GM12878 (cell line): Measurements from ENCODE around the gene ST7. TPM values are rescaled to one million over a fixed set of nuclear protein-coding genes. Genes with fewer than 3 reads are reported as not detected.

Experiments used
- ATAC-seq: fragments of 200-7000 bp; cut with Tn5 transposase; 3 replicates; pipeline ENCODE4 v1.9.1; 2020; ENCODE audit warnings: mild to moderate bottlenecking, moderate library complexity
- BruUV-seq: library from RNA; stranded (reverse); fragments of 400-500 nt; replicated peaks from 2 replicates; lab custom pipeline; 2021; lab: Mats Ljungman, UMichigan
- CTCF ChIA-PET: fragments of 300-600 bp; sonication (Branson Sonifier 250); formaldehyde crosslinking; extraction: SDS; loops from one replicate; lab custom pipeline; 2021; ENCODE audit warnings: inconsistent platforms; lab: Yijun Ruan, JAX
- POLR2A ChIA-PET: fragments of 350-600 bp; formaldehyde crosslinking; extraction: SDS; loops from one replicate; lab custom pipeline; 2021; ENCODE audit warnings: inconsistent platforms; lab: Charles Lee
- RAD21 ChIA-PET: fragments of 300-600 bp; sonication (Branson Sonifier 250); formaldehyde crosslinking; loops from one replicate; lab custom pipeline; 2023; ENCODE audit warnings: antibody characterized with exemption; ENCODE audit not compliant: unreplicated experiment; lab: Charles Lee
- SMC1A ChIA-PET: fragments of 300-600 bp; sonication (Branson Sonifier 250); formaldehyde crosslinking; loops from one replicate; lab custom pipeline; 2023; ENCODE audit not compliant: unreplicated experiment, uncharacterized antibody; lab: Charles Lee
- DNase-seq: peaks from one replicate; pipeline ENCODE4 v3.0.0-alpha.2; 2011; ENCODE audit warnings: low read depth, low spot score
- FAIRE-seq: peaks from 3 replicates; lab custom pipeline; 2011; peaks lifted over from hg19 to GRCh38; lab: Jason Lieb, UNC
- H2AFZ ChIP-seq: 2 replicates; pipeline ENCODE4 v1.6.0; 2011; ENCODE audit warnings: low read depth, low read length, control low read depth; ENCODE audit not compliant: control insufficient read depth
- H3K27ac ChIP-seq: 2 replicates; pipeline ENCODE4 v1.5.1; 2011; ENCODE audit warnings: control low read depth; ENCODE audit not compliant: control insufficient read depth, insufficient read depth
- H3K27me3 ChIP-seq, 2 experiments: replicated peaks in 1 of 2; 2 replicates each; pipeline versions ENCODE4 v1.6.0 to v1.6.1; 2011; ENCODE audit warnings: low read length in 1 of 2; ENCODE audit not compliant: control insufficient read depth in 2 of 2, insufficient read depth in 2 of 2
- H3K36me3 ChIP-seq, 2 experiments: 2 replicates each; pipeline ENCODE4 v1.5.1; 2011; ENCODE audit warnings: low read length in 1 of 2; ENCODE audit not compliant: control insufficient read depth in 2 of 2, insufficient read depth in 2 of 2
- H3K4me1 ChIP-seq: 2 replicates; pipeline ENCODE4 v1.6.1; 2011; ENCODE audit warnings: mild to moderate bottlenecking, low read length, moderate library complexity, mixed read lengths; ENCODE audit not compliant: control insufficient read depth, insufficient read depth
- H3K4me2 ChIP-seq: 2 replicates; pipeline ENCODE4 v1.6.0; 2011; ENCODE audit warnings: control low read depth; ENCODE audit not compliant: control insufficient read depth, insufficient read depth
- H3K4me3 ChIP-seq: fragments of 200-600 bp; sonication (generic); 2 replicates; pipeline ENCODE4 v1.5.1; 2016
- H3K79me2 ChIP-seq: 2 replicates; pipeline ENCODE4 v1.6.0; 2011; ENCODE audit warnings: low read length; ENCODE audit not compliant: control insufficient read depth, insufficient read depth
- H3K9ac ChIP-seq: 2 replicates; pipeline ENCODE4 v1.8.0; 2011; ENCODE audit warnings: low read length, control low read depth, mixed read lengths; ENCODE audit not compliant: control insufficient read depth, insufficient read depth
- H3K9me3 ChIP-seq: replicated peaks from 3 replicates; pipeline ENCODE4 v1.5.1; 2011; ENCODE audit warnings: mild to moderate bottlenecking, low read length; ENCODE audit not compliant: control insufficient read depth, insufficient read depth
- H4K20me1 ChIP-seq: 2 replicates; pipeline ENCODE4 v1.6.0; 2011; ENCODE audit not compliant: control insufficient read depth, insufficient read depth
- ATF7 ChIP-seq: fragments of 450-650 bp; IDR thresholded peaks from 2 replicates; pipeline ENCODE4 v1.6.1; 2016; ENCODE audit warnings: low read depth, mild to moderate bottlenecking
- BCL3 ChIP-seq: IDR thresholded peaks from 2 replicates; pipeline ENCODE4 v1.6.1; 2011; ENCODE audit warnings: borderline replicate concordance, low read depth, mild to moderate bottlenecking, moderate library complexity, low read length; ENCODE audit not compliant: insufficient read depth, poor library complexity, severe bottlenecking
- HDAC2 ChIP-seq: fragments of 200-600 bp; sonication (generic); IDR thresholded peaks from 2 replicates; pipeline ENCODE4 v1.6.1; 2017
- NFXL1 ChIP-seq: fragments of 450-650 bp; IDR thresholded peaks from 2 replicates; pipeline ENCODE4 v1.6.1; 2017; ENCODE audit warnings: antibody characterized with exemption, mild to moderate bottlenecking, borderline replicate concordance
- NR2C1 ChIP-seq: fragments of 450-650 bp; IDR thresholded peaks from 2 replicates; pipeline ENCODE4 v1.6.1; 2017; ENCODE audit warnings: antibody characterized with exemption, mild to moderate bottlenecking, moderate library complexity
- POLR2A ChIP-seq: IDR thresholded peaks from 2 replicates; pipeline ENCODE4 v1.6.1; 2011; ENCODE audit warnings: low read depth, mild to moderate bottlenecking, low read length
- USF1 ChIP-seq: IDR thresholded peaks from 2 replicates; pipeline ENCODE4 v1.6.1; 2011; ENCODE audit warnings: borderline replicate concordance, low read depth, mild to moderate bottlenecking, moderate library complexity, mixed read lengths, low read length; ENCODE audit not compliant: insufficient read depth; ENCODE audit errors: extremely low read length
- ZNF384 ChIP-seq: IDR thresholded peaks from 2 replicates; pipeline ENCODE4 v1.6.1; 2012; ENCODE audit warnings: low read depth, mild to moderate bottlenecking, low read length, improper control_type of control experiment, borderline replicate concordance
- ZZZ3 ChIP-seq: IDR thresholded peaks from 2 replicates; pipeline ENCODE4 v1.6.1; 2011; ENCODE audit warnings: low read depth; ENCODE audit not compliant: control insufficient read depth, insufficient read length
- whole genome bisulfite sequencing: methylation state at CpG from one replicate; pipeline ENCODE4 v1.1.6; 2016; ENCODE audit warnings: low lambda C conversion rate; ENCODE audit not compliant: insufficient replicate concordance, insufficient coverage; ENCODE audit errors: missing lambda C conversion rate; 5-methylcytosine and 5-hydroxymethylcytosine counted together
- in situ Hi-C: fragments of 300-500 bp; cut with MboI; formaldehyde crosslinking; loops from 9 replicates; pipeline ENCODE4 v1.14.3; 2018; ENCODE audit warnings: mixed read lengths
- intact Hi-C: fragments of 100-400 bp; cut with micrococcal nuclease; formaldehyde crosslinking; loops from one replicate; pipeline ENCODE4 v1.14.2; 2022; ENCODE audit not compliant: unreplicated experiment
- polyA plus RNA-seq, 11 experiments: library from polyadenylated mRNA; depleted of rRNA in 4 of 11; unstranded in 6 of 11; stranded (reverse) in 5 of 11; fragments of >200 nt; fragmentation: Nextera tagmentation in 4 of 11; fragmentation: Illumina TruSeq in 1 of 11; extraction: Ambion mirVana in 4 of 11; extraction: Trizol in 1 of 11; gene quantifications; 1 replicate in 1 of 11; 2 replicates in 10 of 11; pipeline versions ENCODE4 v1.2.1 to v1.2.3, GENCODE V29; 2011 to 2016; ENCODE audit warnings: inconsistent platforms in 2 of 11, missing spikeins in 2 of 11, low read depth in 1 of 11
- total RNA-seq, 4 experiments: library from RNA; depleted of rRNA in 3 of 4; stranded (reverse); fragments of >200 nt in 3 of 4; fragmentation: Illumina TruSeq in 1 of 4; extraction: Trizol in 1 of 4; gene quantifications; 2 replicates each; pipeline versions ENCODE4 v1.2.1 to v1.2.3, GENCODE V29; 2013 to 2021

Gene ST7
- total and polyA plus RNA-seq, 10 of the 15 experiments (the other 5 are each of a cell fraction or from before 2014, with no cell fraction given): 27.7 to 76.4 (median 53.6) TPM

GRCh38 chr7:117148971-117149370 is 195.7 kb downstream of the ST7 start:
- ChIA-PET RAD21 (no interaction called here), CTCF (no interaction called here), POLR2A (no interaction called here), SMC1A (interaction anchor here (1.6 kb wide), 1 partner anchor 9 kb away, joined by 3 read pairs; no protein-coding TSS in a partner anchor)
- Histone ChIP-seq H3K36me3 (peaks cover 2 to 9% of the 10 kb centered on the region in 2 experiments; a peak in 2 of 4 replicates), H3K4me1 (no peaks in the 10 kb centered on the region), H3K4me2 (no peak overlapping the region), H4K20me1 (no peaks in the 10 kb centered on the region), H3K9me3 (no peaks in the 10 kb centered on the region), H3K4me3 (no peak overlapping the region), H3K79me2 (no peaks in the 10 kb centered on the region), H3K27me3 (no peaks in the 10 kb centered on the region), H2AFZ (no peak overlapping the region), H3K27ac (no peak overlapping the region), H3K9ac (no peak overlapping the region)
- no peak for ATAC-seq
- FAIRE-seq: no peak
- BruUV-seq: no TSS peak
- 95% methylated on average over 4 of the region's 4 CpGs for WGBS
- TF ChIP-seq NFXL1 (no peak), ZZZ3 (no peak), BCL3 (no peak), HDAC2 (no peak), USF1 (no peak), ATF7 (no peak), ZNF384 (no peak), NR2C1 (no peak), POLR2A (no peak)
- intact Hi-C loops (no loop called here), in situ Hi-C loops (no loop called here)
- DNase-seq: no peak
